OCI-LY3 (cell line): ENCODE data around the gene PRPF19.

Source experiments
- CTCF ChIP-seq: fragments of 200-600, 300-600 bp; sonication (generic); IDR thresholded peaks from 2 replicates; pipeline ENCODE4 v1.5.1; 2014; ENCODE audit warnings: antibody characterized with exemption, low read length, low read depth
- EZH2phosphoT487 ChIP-seq: fragments of 200-600 bp; shearing (Covaris generic); IDR thresholded peaks from 2 replicates; pipeline ENCODE4 v1.6.1; 2018; ENCODE audit warnings: antibody characterized with exemption, mixed run types, low read depth

- TF ChIP-seq CTCF (no peak), EZH2phosphoT487 (no peak)
Observed at GRCh38 chr11:60910281-60910687, 3.9 kb upstream of the PRPF19 start.
